ENCODE measurements around the gene GPR132.

GPR132 gene

GRCh38 chr14:105026033-105026785 is 39.0 kb downstream of the GPR132 start:
- ChIA-PET POLR2A (interaction anchor here (1.0 to 1.9 kb wide), 2 partner anchors 10 to 41 kb away, joined by 3 to 4 read pairs; partner anchors contain the start of gene CLBA1), CTCF (no interaction called here)
- TF ChIP-seq SUZ12 (IDR thresholded peaks at IDR 0.05) (no peak), LEF1 (IDR thresholded peaks at IDR 0.05; ENCODE audit: borderline replicate concordance) (no peak), ARNT (IDR thresholded peaks at IDR 0.05) (no peak), SP1 (IDR thresholded peaks at IDR 0.05) (no peak), BHLHE40 (IDR thresholded peaks at IDR 0.05; ENCODE audit: borderline replicate concordance) (no peak), ELF4 (IDR thresholded peaks at IDR 0.05) (no peak), FOXK2 (IDR thresholded peaks at IDR 0.05) (no peak), L3MBTL2 (conservative IDR thresholded peaks at IDR 0.05) (no peak)
- no peak for DNase-seq (ENCODE audit: extremely low spot score)

GRCh38 chr14:105025429-105025828 is 39.8 kb downstream of the GPR132 start:
- TF ChIP-seq L3MBTL2 (conservative IDR thresholded peaks at IDR 0.05): no peak
- no peak for TF ChIP-seq TARDBP (IDR thresholded peaks at IDR 0.05)
- CTCF ChIA-PET: interaction anchor here (1.0 kb wide), 1 partner anchor 13 kb away, joined by 3 read pairs; no protein-coding TSS in a partner anchor
- no peak for DNase-seq (ENCODE audit: extremely low spot score)
- POLR2A ChIA-PET: no interaction called here

GRCh38 chr14:105023791-105024480 is 41.3 kb downstream of the GPR132 start:
- ChIA-PET CTCF (no interaction called here), POLR2A (no interaction called here)
- no peak for DNase-seq (ENCODE audit: extremely low spot score)
- no peak for TF ChIP-seq NFRKB (IDR thresholded peaks at IDR 0.05)
- no peak for TF ChIP-seq PKNOX1 (IDR thresholded peaks at IDR 0.05)
- no peak for TF ChIP-seq L3MBTL2 (conservative IDR thresholded peaks at IDR 0.05)
- TF ChIP-seq FOXA1 (IDR thresholded peaks at IDR 0.05): no peak
- TF ChIP-seq BHLHE40 (IDR thresholded peaks at IDR 0.05; ENCODE audit: borderline replicate concordance): no peak
- no peak for TF ChIP-seq HDGF (IDR thresholded peaks at IDR 0.05; ENCODE audit: borderline replicate concordance)

- CTCF ChIA-PET: no interaction called here
- TF ChIP-seq SUZ12 (IDR thresholded peaks at IDR 0.05) (no peak), ZNF384 (IDR thresholded peaks at IDR 0.05) (no peak), FOXA1 (IDR thresholded peaks at IDR 0.05) (no peak), BHLHE40 (IDR thresholded peaks at IDR 0.05; ENCODE audit: borderline replicate concordance) (no peak), NFRKB (IDR thresholded peaks at IDR 0.05) (no peak), PKNOX1 (IDR thresholded peaks at IDR 0.05) (no peak), CTBP1 (IDR thresholded peaks at IDR 0.05; ENCODE audit: borderline replicate concordance) (no peak), HDGF (IDR thresholded peaks at IDR 0.05; ENCODE audit: borderline replicate concordance) (no peak), FOXM1 (IDR thresholded peaks at IDR 0.05; ENCODE audit: borderline replicate concordance) (no peak), ELF4 (IDR thresholded peaks at IDR 0.05) (no peak), L3MBTL2 (conservative IDR thresholded peaks at IDR 0.05) (no peak), LEF1 (IDR thresholded peaks at IDR 0.05; ENCODE audit: borderline replicate concordance) (no peak)
- no peak for DNase-seq (ENCODE audit: extremely low spot score)
- POLR2A ChIA-PET: interaction anchor here (0.9 kb wide), 1 partner anchor 39 kb away, joined by 3 read pairs; no protein-coding TSS in a partner anchor
Observed at GRCh38 chr14:105023144-105023543, 42.1 kb downstream of the GPR132 start.

GRCh38 chr14:105022276-105022670 is 43.0 kb downstream of the GPR132 start:
- CTCF ChIA-PET: no interaction called here
- POLR2A ChIA-PET: interaction anchor here (2.6 kb wide), 1 partner anchor 20 kb away, joined by 12 read pairs; no protein-coding TSS in a partner anchor
- no peak for DNase-seq (ENCODE audit: extremely low spot score)
- no peak for TF ChIP-seq SP1 (IDR thresholded peaks at IDR 0.05)
- TF ChIP-seq FOXK2 (IDR thresholded peaks at IDR 0.05): no peak
- TF ChIP-seq ZNF384 (IDR thresholded peaks at IDR 0.05): no peak
- TF ChIP-seq ARNT (IDR thresholded peaks at IDR 0.05): no peak

GRCh38 chr14:105021656-105022275 is 43.5 kb downstream of the GPR132 start:
- ChIA-PET POLR2A (interaction anchor here (0.9 to 2.9 kb wide), 6 partner anchors 12 to 54 kb away, joined by 3 to 57 read pairs (median 11); partner anchors contain the start of gene CLBA1), CTCF (interaction anchor here (0.9 to 1.5 kb wide), 2 partner anchors 15 to 24 kb away, joined by 5 to 11 read pairs; no protein-coding TSS in a partner anchor)
- no peak for DNase-seq (ENCODE audit: extremely low spot score)
- peak; percentile 86 for TF ChIP-seq L3MBTL2 (conservative IDR thresholded peaks at IDR 0.05)
- TF ChIP-seq ZNF384 (IDR thresholded peaks at IDR 0.05): no peak
